GM10266 (cell line): ENCODE measurements around the gene ABCC2.
"Not testable (repeated sequence)": the region's sequence is repeated elsewhere in the genome, so short reads cannot be mapped to it uniquely, and the experiment has no call there.

Source experiments
- DNase-seq: peaks from one replicate; pipeline ENCODE4 v3.0.0; 2012; ENCODE audit errors: extremely low spot score
- TF ChIP-seq, protein P1 (sequence below): IDR thresholded peaks from 2 replicates; pipeline ENCODE4 v1.5.1; 2012; ENCODE audit warnings: mild to moderate bottlenecking, low read depth; ENCODE audit not compliant: control insufficient read depth, insufficient read depth; ENCODE audit errors: missing control alignments

Gene ABCC2

GRCh38 chr10:99743841-99744240 is 38.6 kb upstream of the ABCC2 start:
- DNase-seq, result no peak
- TF ChIP-seq, protein P1, sequence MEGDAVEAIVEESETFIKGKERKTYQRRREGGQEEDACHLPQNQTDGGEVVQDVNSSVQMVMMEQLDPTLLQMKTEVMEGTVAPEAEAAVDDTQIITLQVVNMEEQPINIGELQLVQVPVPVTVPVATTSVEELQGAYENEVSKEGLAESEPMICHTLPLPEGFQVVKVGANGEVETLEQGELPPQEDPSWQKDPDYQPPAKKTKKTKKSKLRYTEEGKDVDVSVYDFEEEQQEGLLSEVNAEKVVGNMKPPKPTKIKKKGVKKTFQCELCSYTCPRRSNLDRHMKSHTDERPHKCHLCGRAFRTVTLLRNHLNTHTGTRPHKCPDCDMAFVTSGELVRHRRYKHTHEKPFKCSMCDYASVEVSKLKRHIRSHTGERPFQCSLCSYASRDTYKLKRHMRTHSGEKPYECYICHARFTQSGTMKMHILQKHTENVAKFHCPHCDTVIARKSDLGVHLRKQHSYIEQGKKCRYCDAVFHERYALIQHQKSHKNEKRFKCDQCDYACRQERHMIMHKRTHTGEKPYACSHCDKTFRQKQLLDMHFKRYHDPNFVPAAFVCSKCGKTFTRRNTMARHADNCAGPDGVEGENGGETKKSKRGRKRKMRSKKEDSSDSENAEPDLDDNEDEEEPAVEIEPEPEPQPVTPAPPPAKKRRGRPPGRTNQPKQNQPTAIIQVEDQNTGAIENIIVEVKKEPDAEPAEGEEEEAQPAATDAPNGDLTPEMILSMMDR, result no peak

DNA sequence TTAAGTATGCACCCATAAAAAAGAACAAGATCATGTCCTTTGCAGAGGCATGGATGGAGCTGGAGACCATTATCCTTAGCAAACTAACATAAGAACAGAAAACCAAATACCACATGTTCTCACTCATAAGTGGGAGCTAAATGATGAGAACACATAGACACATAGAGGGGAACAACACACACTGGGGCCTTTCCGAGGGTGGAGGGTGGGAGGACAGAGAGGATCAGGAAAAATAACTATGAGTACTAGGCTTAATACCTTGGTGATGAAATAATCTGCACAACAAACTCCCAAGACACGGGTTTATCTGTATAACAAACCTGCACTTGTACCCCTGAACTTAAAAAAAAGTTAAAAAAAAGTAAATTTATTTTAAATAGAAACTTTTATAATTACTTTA is 36.3 kb upstream of the ABCC2 start:
- DNase-seq, result not testable (repeated sequence)

GRCh38 chr10:99748823-99749451 is 33.5 kb upstream of the ABCC2 start:
- TF ChIP-seq, protein P1, result no peak

DNA sequence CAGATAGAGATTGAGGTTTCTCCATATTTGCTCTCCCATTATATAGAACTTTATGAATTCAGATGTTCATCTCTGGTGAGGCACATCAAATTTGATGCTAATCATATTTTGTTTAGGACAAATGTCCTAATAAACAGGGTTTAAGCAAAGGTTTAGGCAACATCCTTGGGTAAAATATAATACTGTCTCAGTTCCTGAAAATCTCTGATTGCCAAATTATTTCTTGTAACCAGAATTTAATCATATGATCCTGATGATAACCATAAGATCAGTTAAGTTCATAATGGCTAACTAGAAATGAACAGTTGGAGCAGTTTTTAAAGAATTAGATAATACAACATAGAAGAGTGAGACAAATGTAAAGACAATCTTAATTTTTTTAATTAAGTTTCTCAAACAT is 31.8 kb upstream of the ABCC2 start:
- TF ChIP-seq, protein P1, result no peak
- no peak for DNase-seq

More at GRCh38 chr10:99748823-99749451, 33.5 kb upstream of the ABCC2 start:
- DNase-seq, result no peak

GRCh38 chr10:99754670-99755069 is 27.8 kb upstream of the ABCC2 start:
- no peak for DNase-seq
- TF ChIP-seq, protein P1, result no peak

GRCh38 chr10:99756159-99756558 is 26.3 kb upstream of the ABCC2 start:
- TF ChIP-seq, protein P1, result no peak
- DNase-seq, result no peak

DNA sequence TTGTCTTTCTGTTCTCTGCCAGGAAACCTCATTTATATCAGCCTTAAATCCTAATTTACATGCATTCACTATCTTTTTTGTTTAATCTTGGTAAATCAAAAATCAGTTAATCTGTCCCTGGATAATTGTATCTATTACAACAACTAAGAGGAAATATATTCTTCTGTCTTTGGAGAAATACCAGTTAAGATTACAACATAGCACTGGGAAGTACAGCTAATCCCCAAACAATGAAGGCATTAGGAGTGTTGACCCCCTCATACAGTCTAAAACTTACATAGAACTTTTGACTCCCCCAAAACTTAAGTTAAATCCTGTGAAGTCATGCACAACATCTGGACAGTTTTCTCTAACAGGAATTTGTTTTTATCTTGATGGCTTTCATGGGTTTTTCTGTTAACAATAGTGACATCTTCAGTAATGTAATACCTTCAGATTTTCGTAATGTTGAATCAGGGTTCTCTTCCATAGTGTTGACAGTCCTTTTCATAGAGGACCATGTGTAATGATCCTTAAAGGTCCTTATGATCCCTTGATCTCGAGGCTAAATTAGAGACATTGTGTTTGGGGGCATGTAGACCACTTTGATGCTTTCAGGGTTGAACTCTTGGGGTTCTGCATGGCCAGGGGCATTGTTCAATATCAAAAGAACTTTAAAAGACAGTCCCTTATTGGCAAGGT is 24.1 kb upstream of the ABCC2 start:
- DNase-seq, result no peak
- TF ChIP-seq, protein P1, result no peak
